NCI-H524 treated with DMSO at 0.1 percent for 48 hours (cell line): ENCODE measurements around the gene KCNQ5.

Experiments used
- DNase-seq: peaks from one replicate; lab custom pipeline; 2025; lab: John Stamatoyannopoulos, UW

Gene KCNQ5

DNA sequence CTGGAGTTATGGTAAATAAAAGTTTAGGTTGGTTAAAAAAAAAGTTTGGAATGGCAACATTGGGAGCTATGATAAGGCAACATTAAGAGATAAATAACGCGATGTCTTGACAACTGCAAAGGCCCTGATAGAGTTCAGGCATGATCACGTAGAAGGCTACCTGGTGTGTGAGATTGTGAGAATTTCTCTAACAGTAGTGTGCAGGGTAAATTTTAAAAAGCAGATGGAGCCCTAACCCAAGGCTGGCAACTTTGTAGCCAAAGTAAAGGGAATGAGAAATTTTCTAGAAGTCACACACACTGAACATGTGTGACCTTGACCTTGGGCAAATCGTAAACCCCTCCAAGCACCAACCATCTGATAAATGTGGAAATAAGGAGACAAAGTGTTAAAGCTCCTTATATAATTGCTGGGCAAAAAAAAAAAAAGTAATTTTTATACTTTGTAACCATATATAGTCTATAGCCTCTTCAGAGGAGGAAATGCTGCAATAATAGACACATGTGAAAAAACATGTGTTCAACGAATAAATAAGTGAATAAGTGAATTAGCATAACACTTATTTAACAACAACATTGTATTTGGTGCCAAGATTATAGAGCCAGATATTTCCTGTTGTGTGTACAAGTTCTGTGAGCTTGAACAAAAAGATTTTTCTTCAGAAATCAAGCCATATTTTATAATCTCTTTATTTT, 18.2 kb downstream of the KCNQ5 start:
- no peak for DNase-seq

DNA sequence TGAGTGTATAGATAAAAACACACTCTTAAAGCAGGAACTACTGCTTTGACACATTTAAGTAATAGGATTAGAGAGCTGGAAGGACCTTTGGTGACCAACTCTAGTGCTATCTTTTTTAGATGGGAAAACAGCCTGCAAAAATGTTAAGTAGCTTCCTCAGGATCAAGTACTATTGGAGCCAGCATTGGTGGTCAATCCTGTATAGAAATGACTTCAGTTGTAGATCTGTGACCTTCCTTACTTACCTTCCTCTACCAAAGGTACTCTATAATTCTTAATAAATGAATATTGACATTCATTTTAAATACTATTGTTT, 18.7 kb downstream of the KCNQ5 start:
- DNase-seq: no peak

- DNase-seq: no peak
Observed at GRCh38 chr6:72642435-72642834, 20.6 kb downstream of the KCNQ5 start.

- DNase-seq: no peak
Observed at GRCh38 chr6:72643214-72643613, 21.4 kb downstream of the KCNQ5 start.

GRCh38 chr6:72646604-72647485, 25.0 kb downstream of the KCNQ5 start:
- DNase-seq: no peak

GRCh38 chr6:72647489-72647888, 25.6 kb downstream of the KCNQ5 start:
- no peak for DNase-seq

GRCh38 chr6:72649032-72649984, 27.4 kb downstream of the KCNQ5 start:
- DNase-seq: no peak

DNA sequence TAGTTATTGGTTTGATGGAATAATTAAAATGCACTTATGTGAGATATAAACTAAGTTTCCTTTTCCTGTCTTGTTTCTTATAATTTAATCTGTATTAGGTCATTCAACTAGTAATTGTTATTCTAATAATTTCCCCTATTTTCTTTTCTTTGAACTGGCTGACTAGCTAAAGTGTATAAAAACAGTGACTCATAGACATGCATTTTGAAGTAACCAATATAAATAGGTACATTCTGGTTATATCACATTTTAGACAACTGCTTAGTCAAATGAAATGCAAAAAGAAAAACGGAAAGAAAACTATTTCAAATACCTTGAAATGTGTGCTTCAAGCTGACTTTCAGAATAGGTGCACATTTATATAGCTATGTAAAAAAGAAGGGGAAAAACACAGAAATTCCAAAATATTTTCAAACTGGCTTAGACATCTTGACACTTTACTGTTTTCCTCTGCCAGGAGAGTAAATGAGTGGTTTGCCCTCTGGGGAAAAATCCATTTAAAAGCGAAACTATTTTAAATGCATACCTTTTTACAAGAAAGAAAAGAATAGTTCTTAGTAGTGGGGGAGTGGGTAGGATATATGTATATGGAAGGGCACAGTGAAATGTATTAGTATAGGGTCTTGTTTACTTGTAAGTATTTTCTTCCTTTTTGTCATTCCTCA, 28.3 kb downstream of the KCNQ5 start:
- no peak for DNase-seq

DNA sequence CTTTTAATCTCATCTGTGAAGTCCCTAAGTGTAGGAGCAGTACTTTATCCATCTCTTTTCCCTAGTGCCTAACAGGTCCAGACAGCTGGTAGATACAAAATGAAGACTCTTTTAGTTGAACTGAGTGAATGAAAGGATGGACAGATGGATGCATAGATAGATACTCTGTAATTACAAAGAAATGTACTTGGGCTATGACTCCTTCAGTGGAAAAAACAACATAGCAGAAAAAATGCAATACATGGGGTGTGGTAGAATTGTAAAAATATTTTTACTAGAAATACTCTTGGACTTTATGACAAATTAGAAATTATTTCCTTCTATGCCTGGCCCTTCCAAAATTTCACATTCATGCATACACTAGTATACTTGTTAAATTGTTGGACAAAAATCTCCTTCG, 29.3 kb downstream of the KCNQ5 start:
- peak; percentile 69 for DNase-seq

DNA sequence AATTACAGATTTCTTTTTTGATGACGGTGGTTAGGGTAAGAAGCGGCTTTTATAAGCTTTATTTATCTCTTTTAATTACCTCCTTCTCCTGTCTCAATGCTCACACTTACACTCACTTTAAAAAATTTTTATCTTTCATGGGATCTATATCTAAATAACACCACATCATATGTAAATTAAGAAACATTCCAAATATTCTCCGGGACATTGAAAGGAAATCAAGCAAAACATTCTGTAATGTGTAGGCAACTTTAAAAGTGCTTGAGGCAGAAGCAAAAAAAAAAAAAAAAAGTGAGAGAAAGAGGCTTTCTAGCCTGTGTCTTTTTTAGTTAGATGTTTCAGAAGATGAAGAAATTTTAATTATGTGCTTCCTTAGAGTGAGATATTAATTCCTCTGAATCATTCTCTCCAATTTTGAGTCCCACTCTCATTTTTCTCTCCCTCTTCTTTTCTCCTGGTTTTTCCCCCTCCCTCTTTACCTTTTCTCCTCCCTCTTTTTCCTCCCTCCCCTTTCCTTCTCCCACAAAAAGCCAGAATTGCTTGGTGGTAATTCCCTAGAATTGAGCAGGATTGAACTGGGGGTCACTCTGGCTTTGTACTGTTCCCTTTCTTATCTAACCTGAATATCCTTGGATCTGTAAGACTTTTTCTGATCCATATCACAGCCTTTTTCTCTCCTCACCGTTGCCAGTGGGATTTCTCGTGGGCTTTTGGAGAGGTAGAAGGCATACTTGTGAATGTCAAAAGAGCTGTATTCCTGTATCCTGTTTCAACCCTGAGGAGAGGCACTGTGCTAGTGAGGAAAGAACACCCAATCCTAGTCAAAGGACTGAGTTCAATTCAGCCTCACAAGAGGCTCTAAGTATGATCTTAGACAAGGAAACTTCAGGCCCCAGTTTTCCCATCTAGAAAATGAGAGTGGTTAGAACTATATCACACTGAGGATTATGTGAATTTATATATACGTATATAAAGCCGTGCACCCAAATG, 30.4 kb downstream of the KCNQ5 start:
- no peak for DNase-seq

DNA sequence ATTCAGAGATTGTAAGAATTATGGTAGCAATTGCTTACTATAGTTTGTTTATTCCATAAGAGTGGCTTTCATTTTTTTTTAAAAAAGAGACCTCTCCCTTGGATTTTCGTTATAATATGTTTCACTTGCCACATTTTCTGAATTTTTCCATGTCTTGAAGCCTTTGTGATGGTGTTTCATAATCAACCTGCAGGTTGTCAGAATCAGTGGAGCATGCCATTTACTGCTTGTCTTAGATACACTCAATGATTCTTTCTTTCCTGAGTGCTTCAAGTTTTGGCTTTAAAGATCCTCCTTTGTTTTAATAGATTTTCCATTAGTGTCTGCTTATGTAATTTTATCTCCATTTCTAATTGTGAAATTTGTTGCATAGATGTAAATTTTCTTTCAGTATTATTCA, 31.2 kb downstream of the KCNQ5 start:
- DNase-seq: no peak

DNA sequence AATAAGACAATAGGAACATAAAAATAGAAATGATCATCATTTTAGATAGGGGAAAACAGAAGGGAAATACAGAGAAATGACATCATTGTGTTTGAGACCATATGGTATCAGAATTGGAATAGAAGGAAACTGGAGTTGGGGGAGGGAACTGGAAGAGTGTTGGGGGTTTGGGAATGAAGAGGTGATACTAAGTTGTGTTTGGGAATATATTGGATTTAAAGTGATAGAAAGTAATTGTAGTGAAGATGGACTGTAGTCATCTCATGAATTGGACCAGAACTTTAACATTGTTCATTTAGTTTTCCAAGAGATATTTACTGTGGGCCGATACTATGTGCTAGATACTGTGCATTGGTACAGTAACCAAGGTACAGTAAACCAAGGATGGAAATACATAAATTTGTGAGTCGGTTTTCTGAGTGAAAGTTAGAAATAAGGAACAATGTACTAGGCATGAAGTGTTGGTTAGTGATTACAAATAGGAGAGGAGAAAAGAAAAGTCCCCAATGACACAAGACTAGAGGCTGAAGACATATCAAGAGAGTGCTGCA, 32.3 kb downstream of the KCNQ5 start:
- no peak for DNase-seq

DNA sequence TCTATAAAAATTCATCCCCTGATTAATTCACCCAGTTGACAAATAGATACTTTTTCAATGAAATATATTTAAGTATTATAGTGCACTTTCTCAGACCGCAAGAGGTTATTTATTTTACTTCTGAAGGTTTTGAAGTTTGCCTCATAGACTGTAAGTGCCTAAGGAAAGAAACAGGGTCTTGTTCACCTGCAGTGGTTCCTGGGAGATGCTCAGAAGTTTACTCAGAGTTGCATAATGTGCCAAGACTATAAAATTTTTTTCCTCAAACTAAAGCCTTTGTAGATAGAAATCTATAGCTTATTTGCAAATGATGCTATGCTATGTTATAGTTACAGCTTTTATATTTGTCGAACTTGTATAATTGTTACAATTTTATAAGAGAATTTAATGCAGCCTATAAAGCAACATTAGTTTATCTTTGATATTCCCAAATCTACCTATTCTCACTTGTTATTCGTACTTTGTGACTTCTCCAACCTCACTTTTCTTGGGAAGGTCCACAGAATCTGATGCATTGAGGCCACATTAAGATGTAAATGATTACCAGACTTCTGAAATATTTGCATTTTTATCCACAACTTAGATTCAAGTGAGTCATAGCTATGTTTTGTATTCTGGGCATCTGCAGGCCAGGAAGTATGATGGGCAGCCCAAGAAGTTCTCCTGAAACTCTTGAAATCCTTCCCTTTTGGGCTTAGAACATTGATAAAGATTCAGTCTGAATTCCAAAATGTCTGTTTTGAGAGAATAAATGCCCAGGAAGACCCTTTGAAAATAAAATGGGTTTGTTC, 35.7 kb downstream of the KCNQ5 start:
- DNase-seq: no peak

DNA sequence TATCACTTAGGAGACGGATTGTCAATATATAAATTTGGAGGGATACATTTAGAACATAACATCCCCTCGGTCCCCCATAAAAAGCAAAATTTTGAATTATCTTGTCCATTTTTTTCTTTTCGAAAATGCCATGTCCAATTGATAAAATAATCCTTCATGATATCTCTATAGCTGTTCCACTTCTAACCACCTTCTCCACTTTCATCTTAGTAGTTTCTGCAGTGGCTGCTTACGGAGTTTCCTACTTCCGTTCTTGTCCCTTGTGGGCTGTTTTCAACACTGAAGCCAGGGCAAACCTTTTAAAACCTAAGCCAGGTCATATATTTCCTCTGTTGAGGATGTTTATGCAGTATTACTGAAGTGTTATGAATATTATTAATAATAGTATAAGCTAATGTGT, 37.9 kb downstream of the KCNQ5 start:
- DNase-seq: no peak

- no peak for DNase-seq
Observed at GRCh38 chr6:72661411-72661810, 39.5 kb downstream of the KCNQ5 start.

DNA sequence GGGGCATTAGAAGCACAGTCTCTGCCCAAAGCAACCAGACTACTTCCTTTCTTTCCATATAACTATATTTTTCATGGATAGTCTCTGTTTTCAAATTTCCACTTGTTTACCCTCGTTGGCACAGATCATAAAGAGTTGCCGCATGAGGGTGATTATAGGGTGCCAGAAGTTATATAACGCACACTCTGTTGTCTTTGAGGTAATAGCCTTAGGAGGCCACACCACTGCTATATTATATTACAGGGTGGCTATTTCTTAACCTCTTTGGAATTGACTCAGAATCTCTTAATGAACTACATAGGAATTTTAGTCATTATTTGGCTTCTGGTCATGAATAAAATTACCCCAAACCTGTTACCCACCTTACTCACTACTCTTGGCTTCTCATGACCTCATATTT, 43.7 kb downstream of the KCNQ5 start:
- no peak for DNase-seq

GRCh38 chr6:72669324-72669723, 47.5 kb downstream of the KCNQ5 start:
- no peak for DNase-seq

- peak; percentile 83 for DNase-seq
Observed at GRCh38 chr6:72672906-72673305, 51.0 kb downstream of the KCNQ5 start.

GRCh38 chr6:72674842-72675241, 53.0 kb downstream of the KCNQ5 start:
- DNase-seq: no peak

DNA sequence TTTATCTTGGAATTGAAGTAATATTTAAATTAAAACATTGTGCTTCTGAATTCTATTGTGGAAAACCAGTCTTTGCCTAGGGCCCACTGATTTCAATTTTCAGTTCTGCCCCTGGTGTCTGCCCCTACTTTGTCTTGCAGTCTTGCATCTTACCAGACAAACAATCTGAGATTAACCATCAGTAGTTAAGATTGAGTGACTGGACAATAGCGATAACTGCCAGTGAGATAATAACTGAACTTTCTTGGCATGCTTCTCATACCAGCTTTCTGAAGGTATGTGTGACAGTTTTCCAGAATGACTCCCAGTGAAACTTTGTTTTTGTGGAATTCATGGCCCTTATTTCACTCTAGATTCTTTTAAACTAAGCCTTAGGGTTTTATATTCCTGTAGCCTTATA, 53.5 kb downstream of the KCNQ5 start:
- DNase-seq: no peak
